ENCODE measurements around the gene PTPN13.

Gene PTPN13

GRCh38 chr4:86593688-86594558, at the start of gene PTPN13:
Gene PTPN13, plus strand, starts transcription at chr4:86594315. Its CDS starts 40,942 bp downstream, at chr4:86635257.
- peak; percentile 75 to 81 for DNase-seq

GRCh38 chr4:86547140-86547539, 47.0 kb upstream of the PTPN13 start:
- DNase-seq: no peak

- DNase-seq: no peak
Observed at GRCh38 chr4:86549163-86549788, 44.8 kb upstream of the PTPN13 start.

GRCh38 chr4:86551387-86551786, 42.7 kb upstream of the PTPN13 start:
- no peak for DNase-seq

GRCh38 chr4:86554646-86555045, 39.5 kb upstream of the PTPN13 start:
- no peak for DNase-seq

- DNase-seq: no peak
Observed at GRCh38 chr4:86556791-86557415, 37.2 kb upstream of the PTPN13 start.

- DNase-seq: no peak
Observed at GRCh38 chr4:86557526-86557925, 36.6 kb upstream of the PTPN13 start.

GRCh38 chr4:86558258-86558657, 35.9 kb upstream of the PTPN13 start:
- no peak for DNase-seq

GRCh38 chr4:86558797-86559196, 35.3 kb upstream of the PTPN13 start:
- DNase-seq: no peak

- DNase-seq: no peak
Observed at GRCh38 chr4:86560447-86560846, 33.7 kb upstream of the PTPN13 start.

GRCh38 chr4:86561256-86561655, 32.9 kb upstream of the PTPN13 start:
- DNase-seq: no peak

GRCh38 chr4:86563416-86563815, 30.7 kb upstream of the PTPN13 start:
- DNase-seq: no peak

GRCh38 chr4:86564795-86565194, 29.3 kb upstream of the PTPN13 start:
- DNase-seq: no peak

GRCh38 chr4:86565651-86566050, 28.5 kb upstream of the PTPN13 start:
- DNase-seq: no peak

GRCh38 chr4:86569103-86569870, 24.8 kb upstream of the PTPN13 start:
- no peak for DNase-seq

- no peak for DNase-seq
Observed at GRCh38 chr4:86579941-86580340, 14.2 kb upstream of the PTPN13 start.

- no peak for DNase-seq
Observed at GRCh38 chr4:86582410-86582809, 11.7 kb upstream of the PTPN13 start.

- no peak for DNase-seq
Observed at GRCh38 chr4:86586160-86586572, 7.9 kb upstream of the PTPN13 start.

GRCh38 chr4:86586626-86587380, 7.3 kb upstream of the PTPN13 start:
- no peak for DNase-seq

- DNase-seq: no peak
Observed at GRCh38 chr4:86587381-86588140, 6.6 kb upstream of the PTPN13 start.

GRCh38 chr4:86592553-86593249, 1.4 kb upstream of the PTPN13 start:
- DNase-seq: no peak
